SJSA1 (cell line): ENCODE data around the gene PTCH1. TPM values are rescaled to one million over a fixed set of nuclear protein-coding genes. Genes with fewer than 3 reads are reported as not detected.

ENCODE experiments used
- DNase-seq, 2 experiments: peaks; one replicate each; pipeline ENCODE4 v3.0.0-alpha.2; 2015 to 2020; ENCODE audit warnings: low spot score in 2 of 2, low read depth in 1 of 2
- H3K27ac ChIP-seq: fragments of 250-450 bp; sonication (Bioruptor Pico); 2 replicates; pipeline ENCODE4 v1.5.1; 2020; ENCODE audit warnings: mild to moderate bottlenecking, moderate library complexity
- H3K27me3 ChIP-seq: fragments of 250-450 bp; sonication (Bioruptor Pico); replicated peaks from 2 replicates; pipeline ENCODE4 v1.5.1; 2020; ENCODE audit warnings: mild to moderate bottlenecking, moderate library complexity
- H3K36me3 ChIP-seq: fragments of 250-450 bp; sonication (Bioruptor Pico); 2 replicates; pipeline ENCODE4 v1.5.1; 2020; ENCODE audit warnings: mild to moderate bottlenecking
- H3K4me1 ChIP-seq: fragments of 250-450 bp; sonication (Bioruptor Pico); replicated peaks from 2 replicates; pipeline ENCODE4 v1.6.1; 2021; ENCODE audit warnings: mild to moderate bottlenecking
- H3K4me3 ChIP-seq: fragments of 250-450 bp; sonication (Bioruptor Pico); 2 replicates; pipeline ENCODE4 v1.5.1; 2020; ENCODE audit warnings: mild to moderate bottlenecking
- H3K9me3 ChIP-seq: fragments of 250-450 bp; sonication (Bioruptor Pico); replicated peaks from 2 replicates; pipeline ENCODE4 v1.5.1; 2020; ENCODE audit warnings: mild to moderate bottlenecking
- total RNA-seq: library from RNA; depleted of rRNA; stranded (reverse); fragments of >200 nt; shearing (Covaris generic); gene quantifications from 2 replicates; pipeline ENCODE4 v1.2.3, GENCODE V29; 2014

Gene PTCH1
- total RNA-seq, 1 experiment from 2014 or later: 56.4 TPM

DNA sequence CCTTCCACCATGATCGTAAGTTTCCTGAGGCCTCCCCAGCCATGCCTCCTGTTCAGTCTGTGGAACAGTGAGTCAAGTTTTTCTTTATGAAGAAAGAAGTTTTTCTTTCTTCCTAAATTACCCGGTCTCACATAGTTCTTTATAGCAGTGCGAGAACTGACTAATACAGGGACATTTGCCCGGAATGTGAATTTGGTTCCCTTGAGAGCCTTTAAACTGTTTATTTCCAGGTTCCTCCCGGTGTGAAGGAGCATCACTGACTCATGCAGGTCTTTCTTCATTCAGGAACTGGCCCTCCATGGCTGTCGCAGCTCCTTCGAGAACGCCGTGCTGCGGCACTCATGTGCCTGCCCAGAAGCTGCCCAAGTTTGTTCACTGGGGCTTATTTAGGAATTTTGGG lies 87.7 kb downstream of the PTCH1 start:
- no peaks in the 10 kb centered on the region for H3K27me3 ChIP-seq
- H3K36me3 ChIP-seq: 0 out of 2 replicates have a peak, but pooled peaks cover 2% of the 10 kb centered on the region
- H3K4me3 ChIP-seq: no peak overlapping the region
- DNase-seq: no peak
- peaks cover 19% of the 10 kb centered on the region for H3K4me1 ChIP-seq
- no peaks in the 10 kb centered on the region; the same call in 1 of the 2 replicates for H3K9me3 ChIP-seq
- H3K27ac ChIP-seq: no peak overlapping the region

DNA sequence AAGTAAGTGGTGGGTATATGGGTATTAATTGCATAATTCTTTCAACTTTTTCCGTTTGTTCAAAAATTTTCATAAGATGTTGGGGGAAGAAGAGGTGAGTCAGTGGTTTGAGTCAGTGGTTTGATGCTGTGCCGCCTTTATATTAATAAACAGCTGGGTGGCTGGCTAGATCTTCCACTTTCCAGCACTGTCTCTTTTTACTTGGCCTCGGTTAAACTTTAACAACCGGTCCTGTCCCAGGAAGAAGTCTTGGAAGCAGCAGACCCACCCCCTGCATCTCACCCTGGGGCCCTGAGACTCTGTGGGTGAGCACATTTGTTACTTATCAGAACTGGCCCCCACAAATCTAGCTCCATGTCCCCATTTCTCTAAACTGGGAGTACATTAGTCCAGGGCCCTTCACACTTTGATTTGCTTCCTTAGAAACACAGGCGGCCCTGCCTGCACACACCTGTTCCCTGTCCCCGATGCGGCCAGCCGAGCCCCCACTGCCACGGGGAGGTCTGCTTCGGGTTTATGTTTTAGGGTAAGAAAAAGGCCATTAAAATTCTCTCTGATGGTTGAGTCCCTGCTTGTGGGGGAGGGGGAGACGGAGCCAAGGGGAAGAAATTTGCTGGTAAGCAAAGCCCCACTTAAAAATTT lies 90.7 kb downstream of the PTCH1 start:
- peak overlapping the region; percentile 40 for H3K4me3 ChIP-seq

DNA sequence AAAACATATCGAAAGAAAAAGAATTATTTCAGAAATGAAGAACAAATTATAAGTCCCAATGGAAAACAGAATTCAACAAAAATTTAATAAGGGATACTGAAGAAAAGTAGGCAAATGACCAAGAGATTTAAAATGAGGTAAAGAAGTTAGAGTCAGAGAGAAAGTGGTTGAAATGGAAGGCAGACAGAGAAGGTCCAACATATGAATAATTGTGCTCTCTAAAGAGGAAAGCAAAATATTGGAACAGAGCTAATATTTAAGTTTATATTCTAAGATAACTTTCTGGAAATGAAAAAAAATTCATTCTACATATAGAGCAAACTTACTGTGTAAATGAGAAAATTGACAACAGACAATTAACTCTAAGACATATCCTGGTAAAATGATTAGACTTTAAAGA lies 94.1 kb downstream of the PTCH1 start:
- DNase-seq: no peak
- peaks cover 5% of the 10 kb centered on the region; the same call in 1 of the 2 replicates for H3K36me3 ChIP-seq

More for the DNA sequence above, 90.7 kb downstream of the PTCH1 start:
- peaks cover 19% of the 10 kb centered on the region for H3K4me1 ChIP-seq
- peaks cover 10% of the 10 kb centered on the region for H3K9me3 ChIP-seq
- H3K36me3 ChIP-seq: peaks cover 5% of the 10 kb centered on the region; the same call in 1 of the 2 replicates
- no peaks in the 10 kb centered on the region for H3K27me3 ChIP-seq
- peak overlapping the region; percentile 46 for H3K27ac ChIP-seq
- DNase-seq: no peak

DNA sequence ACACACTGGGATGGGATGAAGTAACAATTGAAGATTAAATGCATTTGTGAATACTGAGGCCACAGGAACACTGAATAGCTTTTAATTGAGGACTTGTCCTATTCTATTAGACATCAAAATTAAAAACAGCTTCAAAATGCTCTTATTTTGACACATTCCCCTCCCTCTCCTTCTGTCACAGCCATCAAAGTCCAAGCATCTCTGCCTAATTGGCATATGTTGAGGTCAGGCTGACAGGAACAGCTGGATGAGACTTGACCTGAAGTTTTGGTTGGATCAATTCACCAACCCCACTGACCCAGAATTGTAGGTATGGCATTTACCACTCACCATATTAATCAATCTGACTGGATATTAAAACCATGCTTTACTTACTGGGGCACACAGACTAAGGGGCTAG lies 96.3 kb downstream of the PTCH1 start:
- Histone ChIP-seq H3K4me3 (no peak overlapping the region), H3K36me3 (peaks cover 5% of the 10 kb centered on the region; the same call in 1 of the 2 replicates), H3K27ac (no peak overlapping the region), H3K27me3 (no peaks in the 10 kb centered on the region), H3K4me1 (peaks cover 4% of the 10 kb centered on the region), H3K9me3 (peaks cover 10% of the 10 kb centered on the region)
- no peak for DNase-seq

More for the DNA sequence above, 94.1 kb downstream of the PTCH1 start:
- Histone ChIP-seq H3K27ac (no peak overlapping the region), H3K4me3 (no peak overlapping the region), H3K9me3 (peaks cover 10% of the 10 kb centered on the region), H3K27me3 (no peaks in the 10 kb centered on the region), H3K4me1 (peaks cover 19% of the 10 kb centered on the region)

DNA sequence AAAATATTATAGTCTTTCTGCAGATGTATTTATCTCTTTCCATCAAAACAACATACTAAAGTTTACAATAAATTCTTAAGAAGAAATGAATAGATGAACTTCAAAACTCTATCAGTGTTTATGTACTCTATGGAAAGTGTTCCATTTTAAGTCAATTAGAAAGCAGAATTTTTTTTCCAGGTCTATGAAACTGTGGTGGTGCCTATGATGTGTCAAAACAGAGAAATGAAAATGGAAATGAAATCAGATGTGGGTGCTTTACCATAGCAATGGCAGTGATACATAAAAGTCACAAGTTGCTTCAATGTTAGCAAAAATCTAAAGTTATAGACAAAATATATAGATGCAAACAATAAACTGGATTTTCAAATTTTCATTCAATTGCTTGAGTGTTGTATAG lies 97.3 kb downstream of the PTCH1 start:
- Histone ChIP-seq H3K36me3 (peaks cover 5% of the 10 kb centered on the region; the same call in 1 of the 2 replicates), H3K27ac (no peak overlapping the region), H3K9me3 (peaks cover 10% of the 10 kb centered on the region), H3K4me3 (no peak overlapping the region), H3K27me3 (no peaks in the 10 kb centered on the region), H3K4me1 (peaks cover 14% of the 10 kb centered on the region)
- DNase-seq: no peak

DNA sequence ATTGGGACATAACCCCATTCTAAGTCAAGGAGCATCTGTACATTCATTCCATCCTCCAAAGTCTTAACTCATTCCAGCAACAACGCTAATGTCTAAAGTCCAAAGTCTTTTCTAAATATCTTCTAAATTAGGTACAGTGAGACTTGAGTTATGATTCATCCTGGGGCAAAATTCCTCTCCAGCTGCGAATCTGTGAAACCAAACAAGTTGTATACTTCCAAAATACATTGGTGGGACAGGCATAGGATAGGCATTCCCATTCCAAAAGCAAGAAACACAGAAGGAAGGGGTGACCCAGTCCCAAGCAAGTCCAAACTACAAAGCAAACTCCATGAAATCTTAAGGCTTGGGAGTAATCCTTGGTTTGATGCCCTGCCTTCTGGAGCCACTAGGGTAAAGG lies 101.6 kb downstream of the PTCH1 start:
- H3K4me1 ChIP-seq: peaks cover 48% of the 10 kb centered on the region
- H3K9me3 ChIP-seq: no peaks in the 10 kb centered on the region
- no peaks in the 10 kb centered on the region for H3K27me3 ChIP-seq
- DNase-seq: peak in 1 of 2 experiments; percentile 50
- H3K4me3 ChIP-seq: no peak overlapping the region
- H3K36me3 ChIP-seq: no peaks in the 10 kb centered on the region
- H3K27ac ChIP-seq: peak overlapping the region; percentile 49

DNA sequence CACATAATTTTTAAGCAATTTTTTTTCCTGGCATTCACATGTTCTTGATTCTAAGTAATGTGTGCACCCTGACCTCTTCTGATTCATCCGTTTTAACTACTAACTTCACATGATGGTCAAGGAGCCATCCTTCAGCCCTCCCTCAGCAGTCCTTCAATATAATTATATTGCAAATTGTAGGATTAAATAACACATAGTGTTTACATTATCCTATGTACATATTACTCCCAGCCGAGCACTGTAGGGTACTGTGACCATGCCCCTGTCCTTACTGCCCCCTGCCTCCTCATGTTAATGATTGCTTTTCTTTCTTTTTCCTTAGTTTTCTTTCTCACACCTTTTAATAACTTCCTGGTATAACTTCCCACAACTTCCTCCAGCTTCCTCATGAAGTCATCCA lies 103.0 kb downstream of the PTCH1 start:
- peaks cover 57% of the 10 kb centered on the region for H3K4me1 ChIP-seq
- no peak overlapping the region for H3K4me3 ChIP-seq
- no peaks in the 10 kb centered on the region for H3K27me3 ChIP-seq
- no peak for DNase-seq
- no peak overlapping the region for H3K27ac ChIP-seq
- no peaks in the 10 kb centered on the region for H3K36me3 ChIP-seq
- no peaks in the 10 kb centered on the region for H3K9me3 ChIP-seq

DNA sequence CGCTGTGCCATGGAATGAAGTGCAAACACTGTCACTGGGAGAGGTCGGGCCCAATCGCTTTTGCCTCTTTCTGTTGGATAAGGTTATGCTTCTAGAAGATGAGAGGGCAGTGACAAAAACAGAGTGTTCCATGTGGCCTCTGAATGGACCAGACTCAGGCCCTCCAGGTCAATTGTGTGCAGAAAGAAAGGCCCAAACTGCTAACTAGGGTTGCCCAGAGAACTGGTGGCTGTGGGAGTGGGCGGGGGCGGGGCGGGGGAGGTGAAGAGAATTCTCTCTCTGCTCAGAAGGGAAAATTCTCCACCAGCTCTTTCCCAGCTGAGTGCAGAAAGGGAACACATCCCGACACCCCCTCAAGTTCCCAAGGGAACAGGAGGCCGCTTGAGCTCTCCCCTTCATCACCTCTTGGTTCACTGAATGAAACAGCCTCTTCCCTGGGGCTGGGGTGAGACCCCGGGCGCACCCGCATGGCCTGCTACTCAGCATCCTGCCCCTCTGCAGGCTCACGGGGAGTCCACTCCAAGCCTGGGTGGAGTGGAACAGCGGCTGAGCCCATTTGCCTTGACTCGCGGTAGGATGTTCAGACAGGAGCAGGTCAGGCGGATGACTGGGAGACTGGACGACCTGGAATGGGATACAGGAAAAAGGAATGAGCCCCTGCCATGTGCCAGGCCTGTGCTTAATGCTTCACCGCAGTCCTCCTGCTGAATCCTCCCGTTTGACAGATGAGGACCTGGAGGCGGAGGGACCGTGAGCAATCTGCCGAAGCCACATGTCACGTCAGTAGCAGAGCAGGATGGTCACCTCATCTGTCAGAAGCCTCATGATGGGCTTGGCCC lies 105.5 kb downstream of the PTCH1 start:
- Histone ChIP-seq H3K27me3 (no peaks in the 10 kb centered on the region), H3K4me3 (no peak overlapping the region), H3K9me3 (no peaks in the 10 kb centered on the region), H3K36me3 (no peaks in the 10 kb centered on the region), H3K27ac (peak overlapping the region; percentile 28), H3K4me1 (peaks cover 57% of the 10 kb centered on the region)
- no peak for DNase-seq

DNA sequence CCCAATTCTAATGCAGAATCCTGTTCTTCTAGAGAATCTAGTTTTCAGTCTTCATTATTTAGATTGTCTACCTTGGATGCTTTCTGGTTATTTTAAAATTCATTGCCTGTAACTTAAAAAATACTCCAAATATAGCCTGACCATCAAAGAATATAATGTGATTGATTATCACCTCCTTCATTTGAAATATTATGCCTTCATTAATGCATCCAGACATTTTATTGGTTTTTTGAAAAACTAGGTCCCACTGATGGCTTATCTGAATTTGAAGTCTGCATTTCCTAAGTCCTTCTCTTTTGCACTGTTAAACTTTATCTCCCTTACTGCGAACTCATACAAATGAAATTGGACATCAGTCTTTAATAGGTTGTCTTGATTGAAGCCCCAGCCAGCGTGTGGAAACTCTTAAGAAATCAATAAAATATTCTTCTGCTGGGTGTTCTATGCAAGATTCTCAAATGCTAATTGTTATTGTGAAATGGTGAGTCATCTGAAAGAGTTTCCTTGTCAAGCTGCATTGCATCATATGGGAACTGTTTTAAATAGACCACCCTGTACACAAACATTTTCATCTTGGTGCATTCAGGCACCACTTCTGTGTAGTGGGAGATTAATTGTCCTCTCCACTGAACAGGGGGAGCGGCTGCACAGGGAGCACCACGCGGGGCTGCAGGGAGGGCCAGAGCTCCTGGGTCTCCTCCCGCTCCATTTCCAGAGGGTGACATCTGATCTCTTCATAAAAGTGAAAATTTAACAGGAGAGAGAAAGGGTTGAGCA lies 106.9 kb downstream of the PTCH1 start:
- Histone ChIP-seq H3K4me3 (no peak overlapping the region), H3K27me3 (no peaks in the 10 kb centered on the region)

DNA sequence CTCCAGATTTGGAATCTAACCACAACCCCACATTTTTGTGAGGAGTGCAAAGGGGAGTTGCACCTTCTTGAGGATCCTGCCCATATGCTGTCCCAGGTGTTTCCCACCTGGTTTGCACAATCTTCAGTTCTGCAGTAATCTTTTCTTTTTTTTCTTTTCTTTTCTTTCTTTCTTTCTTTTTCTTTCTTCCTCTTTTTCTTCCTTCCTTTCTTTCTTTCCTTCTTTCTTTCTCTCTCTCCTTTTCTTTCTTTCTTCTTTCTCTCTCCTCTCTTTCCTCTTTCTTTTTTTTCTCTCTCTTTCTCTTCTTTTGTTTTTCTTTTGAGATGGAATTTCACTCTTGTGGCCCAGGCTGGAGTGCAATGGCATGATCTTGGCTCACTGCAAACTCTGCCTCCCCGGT lies 109.2 kb downstream of the PTCH1 start:
- H3K36me3 ChIP-seq: no peaks in the 10 kb centered on the region
- no peak overlapping the region for H3K4me3 ChIP-seq
- DNase-seq: no peak
- H3K4me1 ChIP-seq: peaks cover 23% of the 10 kb centered on the region
- H3K27me3 ChIP-seq: no peaks in the 10 kb centered on the region
- H3K27ac ChIP-seq: no peak overlapping the region
- H3K9me3 ChIP-seq: no peaks in the 10 kb centered on the region

More for the DNA sequence above, 106.9 kb downstream of the PTCH1 start:
- Histone ChIP-seq H3K36me3 (no peaks in the 10 kb centered on the region), H3K9me3 (no peaks in the 10 kb centered on the region), H3K27ac (peak overlapping the region; percentile 52), H3K4me1 (peaks cover 46% of the 10 kb centered on the region)
- peak; percentile 72 to 80 for DNase-seq

DNA sequence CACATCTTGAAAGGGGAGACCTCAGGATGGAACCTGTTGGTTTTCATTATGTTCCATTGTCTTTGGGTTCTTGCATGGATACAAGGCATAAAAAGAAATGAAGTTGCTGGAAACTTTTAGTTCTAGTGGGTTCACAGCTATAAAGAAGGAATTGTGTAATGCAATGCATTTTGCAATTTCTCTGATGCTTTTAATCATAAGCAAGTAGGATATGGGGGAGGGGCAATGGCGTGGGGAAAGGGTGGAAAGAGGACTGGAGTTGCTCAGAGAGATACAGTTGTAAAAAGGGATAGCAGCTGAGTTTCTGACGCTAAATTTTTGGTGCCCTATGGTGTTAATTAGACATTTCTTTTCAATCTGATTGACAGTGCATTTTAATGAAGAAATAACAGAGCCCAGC lies 110.7 kb downstream of the PTCH1 start:
- Histone ChIP-seq H3K4me3 (no peak overlapping the region), H3K9me3 (no peaks in the 10 kb centered on the region), H3K4me1 (peaks cover 17% of the 10 kb centered on the region), H3K27ac (no peak overlapping the region), H3K36me3 (no peaks in the 10 kb centered on the region), H3K27me3 (no peaks in the 10 kb centered on the region)
- DNase-seq: no peak

DNA sequence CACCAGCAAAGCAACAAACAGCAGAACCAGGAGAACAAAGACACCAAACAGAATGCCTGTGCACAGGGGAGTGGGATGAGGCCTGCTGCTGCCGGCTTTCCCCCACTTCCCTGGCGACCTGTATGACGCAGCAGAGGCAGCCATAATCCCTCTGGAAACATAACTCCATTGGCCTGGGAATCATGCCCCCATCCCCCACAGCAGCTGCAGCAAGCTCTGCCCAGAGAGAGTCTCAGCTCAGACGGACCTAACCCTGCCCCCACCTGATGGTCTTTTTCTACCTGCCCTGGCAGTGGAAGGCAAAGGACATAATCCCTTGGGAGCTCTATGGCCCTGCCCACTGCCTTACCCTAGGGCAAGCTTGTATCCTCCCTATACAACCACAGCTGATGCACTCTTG lies 117.5 kb downstream of the PTCH1 start:
- H3K4me3 ChIP-seq: no peak overlapping the region
- no peaks in the 10 kb centered on the region for H3K36me3 ChIP-seq
- H3K27me3 ChIP-seq: no peaks in the 10 kb centered on the region
- H3K27ac ChIP-seq: no peak overlapping the region
- DNase-seq: no peak
- H3K4me1 ChIP-seq: no peaks in the 10 kb centered on the region
- H3K9me3 ChIP-seq: 0 out of 2 replicates have a peak, but pooled peaks cover 2% of the 10 kb centered on the region
